Effector CD4-positive, alpha-beta T cell (primary cell): ENCODE data around the gene ELN.

ENCODE experiments used
- DNase-seq: peaks from one replicate; pipeline ENCODE4 v3.0.0-alpha.2; 2020

Gene ELN

GRCh38 chr7:74064696-74065095, 36.7 kb downstream of the ELN start:
- no peak for DNase-seq

- DNase-seq = no peak
Measured at GRCh38 chr7:74066626-74067025, 38.7 kb downstream of the ELN start.

- no peak for DNase-seq
Measured at GRCh38 chr7:74068378-74069085, 40.6 kb downstream of the ELN start.

- no peak for DNase-seq
Measured at GRCh38 chr7:74069086-74069541, 41.1 kb downstream of the ELN start.

- DNase-seq = no peak
Measured at GRCh38 chr7:74069790-74070618, 42.0 kb downstream of the ELN start.

DNA sequence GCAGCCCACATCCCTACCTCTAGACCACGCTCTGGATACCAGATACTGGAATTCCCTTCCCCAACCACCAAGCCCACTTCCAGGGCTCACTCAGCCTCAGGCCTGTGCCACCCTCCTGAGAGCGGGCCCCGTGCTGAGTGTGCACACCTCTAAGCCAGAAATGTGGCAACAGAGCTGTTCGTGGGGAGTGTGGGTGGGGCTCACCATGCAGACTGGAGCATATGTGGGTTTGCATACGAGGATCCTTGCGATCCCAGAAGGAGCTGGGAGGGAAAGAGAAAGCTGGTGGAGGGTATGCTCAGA, 42.6 kb downstream of the ELN start:
- DNase-seq = no peak

GRCh38 chr7:74071121-74071520, 43.1 kb downstream of the ELN start:
- no peak for DNase-seq

- DNase-seq = no peak
Measured at GRCh38 chr7:74074770-74075169, 46.8 kb downstream of the ELN start.

DNA sequence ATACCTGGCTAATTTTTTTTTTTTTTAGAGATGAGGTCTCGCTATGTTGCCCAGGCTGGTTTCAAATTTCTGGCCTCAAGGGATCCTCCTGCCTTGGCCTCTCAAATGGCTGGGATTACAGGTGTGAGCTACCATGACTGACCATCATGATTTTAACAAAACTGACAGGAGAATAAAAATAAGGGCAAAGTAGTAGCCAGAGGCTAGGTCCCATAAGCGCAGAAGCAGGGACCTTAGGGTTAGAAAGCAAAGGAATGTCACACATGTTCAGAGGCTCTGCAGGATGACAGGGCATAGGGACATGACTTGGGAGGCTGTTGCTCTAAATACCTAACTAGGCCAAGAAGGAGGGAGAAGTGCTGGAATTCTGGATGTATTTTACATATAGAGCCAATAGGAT, 50.5 kb downstream of the ELN start:
- no peak for DNase-seq

DNA sequence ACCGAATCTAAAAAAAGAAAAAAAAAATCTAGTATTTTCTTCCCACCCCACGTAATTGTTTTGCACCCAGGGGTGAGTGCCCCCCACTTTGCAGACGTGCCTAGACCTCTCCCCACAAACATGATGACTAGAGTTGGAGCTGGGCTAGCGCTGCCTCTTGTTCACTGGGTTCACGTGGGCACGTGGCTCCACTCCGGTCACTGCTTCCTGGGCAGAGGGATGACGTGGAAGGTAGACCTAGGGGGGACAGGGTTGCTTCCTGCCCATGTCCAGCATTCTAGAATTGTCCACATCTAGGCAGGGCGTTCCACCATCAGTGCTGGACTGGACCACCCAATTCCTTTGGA, 54.8 kb downstream of the ELN start:
- no peak for DNase-seq

DNA sequence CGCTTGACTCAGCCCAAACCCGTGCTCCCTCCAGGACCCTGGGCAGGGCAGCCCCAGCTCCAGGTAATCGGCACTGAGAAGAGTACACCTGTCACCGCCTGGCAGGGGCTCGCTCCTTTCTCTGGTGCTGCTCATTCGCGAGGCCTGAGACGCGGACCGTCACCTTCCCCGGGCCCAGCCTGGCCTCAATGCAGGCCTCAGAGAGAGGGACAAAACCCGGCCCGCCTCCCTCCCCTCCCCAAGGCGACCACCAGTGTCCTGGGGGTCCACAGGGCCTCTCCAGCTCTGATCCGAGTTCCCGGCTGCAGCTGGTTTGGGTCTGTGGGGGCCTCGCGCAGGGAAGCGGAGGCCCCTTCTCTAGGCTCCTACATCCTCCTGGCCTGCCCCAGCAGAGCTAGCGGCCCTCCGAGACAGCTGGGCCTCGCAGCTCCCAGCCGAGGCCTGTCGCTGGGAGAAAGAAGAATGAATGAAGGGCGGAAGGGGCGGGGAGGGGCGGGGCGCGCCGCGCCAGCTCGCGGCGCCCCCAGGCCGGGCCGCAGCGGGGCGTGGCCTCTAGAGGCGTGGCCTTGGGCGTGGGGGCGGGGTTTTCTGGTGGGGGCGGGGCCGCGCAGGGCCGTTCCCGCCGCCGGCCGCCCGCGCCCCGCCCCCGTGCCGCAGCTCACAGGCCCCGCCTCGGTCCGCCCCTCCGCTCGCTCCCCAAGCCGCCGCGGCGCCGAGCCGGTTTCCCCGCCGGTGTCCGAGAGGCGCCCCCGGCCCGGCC, 55.3 kb downstream of the ELN start, which contains the start of gene LIMK1:
LIMK1 (plus strand) TSS at position 688 of the 760 bp plus-strand sequence. CDS start 187 bp downstream, outside the sequence.
- DNase-seq = peak; percentile 75

DNA sequence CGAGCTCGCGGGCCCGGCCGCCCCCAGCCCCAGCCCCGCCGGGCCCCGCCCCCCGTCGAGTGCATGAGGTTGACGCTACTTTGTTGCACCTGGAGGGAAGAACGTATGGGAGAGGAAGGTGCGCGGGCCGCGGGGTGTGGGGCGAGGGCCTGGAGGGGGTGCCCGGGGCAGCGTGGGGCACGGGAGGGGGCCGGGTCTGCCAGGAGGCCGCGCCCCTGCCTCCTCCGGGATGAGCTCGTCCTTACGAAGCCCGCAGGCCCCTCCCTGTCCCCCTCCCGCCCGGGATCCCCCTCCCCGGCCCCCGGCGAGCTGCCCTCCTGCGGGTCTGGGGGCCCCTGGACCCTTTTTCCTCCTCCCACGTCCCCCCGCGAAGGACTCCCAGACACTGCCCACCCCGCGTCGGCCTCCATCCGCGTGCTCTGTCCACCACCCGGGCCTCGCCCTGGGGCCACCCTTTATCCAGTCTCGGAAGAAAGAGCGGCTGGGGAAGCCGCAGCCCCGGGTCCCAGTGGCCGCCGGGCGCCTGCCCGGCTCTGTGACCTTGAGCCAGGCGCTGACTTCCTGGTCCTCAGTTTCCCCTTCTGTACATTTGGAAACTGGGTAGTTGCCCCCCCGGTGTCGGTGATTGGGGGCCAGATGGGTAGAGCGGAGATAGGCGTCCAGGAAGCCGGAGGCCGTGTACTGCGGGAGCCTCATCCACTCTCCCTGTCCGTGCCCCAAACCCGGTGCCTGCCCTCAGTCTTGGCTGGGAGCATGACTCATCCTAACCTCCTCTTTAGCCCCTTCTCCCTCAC, 56.2 kb downstream of the ELN start:
- no peak for DNase-seq

- DNase-seq = no peak
Measured at GRCh38 chr7:74084722-74085578, 57.0 kb downstream of the ELN start.

DNA sequence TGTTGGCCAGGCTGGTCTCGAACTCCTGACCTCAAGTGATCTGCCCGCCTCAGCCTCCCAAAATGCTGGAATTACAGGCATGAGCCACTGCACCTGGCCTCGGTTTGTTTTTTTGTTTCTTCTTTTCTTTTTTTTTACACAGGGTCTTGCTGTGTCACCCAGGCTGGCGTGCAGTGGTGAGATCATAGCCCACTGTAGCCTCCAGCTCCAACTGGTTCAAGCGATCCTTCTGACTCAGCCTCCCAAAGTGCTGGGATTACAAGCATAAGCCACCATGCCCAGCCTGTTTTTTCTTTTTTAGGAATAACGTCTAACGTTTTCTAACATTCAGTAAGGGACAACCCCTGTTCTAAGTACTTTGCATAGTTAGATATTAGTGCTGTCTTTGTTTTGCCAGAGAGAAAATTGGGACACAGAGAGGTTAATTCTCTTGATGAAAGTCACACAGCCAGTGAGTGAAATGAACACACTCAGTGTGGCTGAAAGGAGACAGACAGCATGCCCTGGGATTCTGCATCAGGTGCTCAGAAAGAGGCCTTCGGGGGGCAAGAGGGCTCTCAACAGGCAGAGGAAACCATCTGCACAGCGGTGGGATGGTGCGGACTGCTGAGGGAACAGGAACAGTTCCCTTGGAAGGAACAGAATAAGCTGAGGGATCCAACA, 59.9 kb downstream of the ELN start:
- DNase-seq = no peak

GRCh38 chr7:74092321-74092963, 64.5 kb downstream of the ELN start:
- no peak for DNase-seq

GRCh38 chr7:74092964-74093471, 65.0 kb downstream of the ELN start:
- DNase-seq = no peak

- DNase-seq = no peak
Measured at GRCh38 chr7:74093671-74094223, 65.8 kb downstream of the ELN start.

DNA sequence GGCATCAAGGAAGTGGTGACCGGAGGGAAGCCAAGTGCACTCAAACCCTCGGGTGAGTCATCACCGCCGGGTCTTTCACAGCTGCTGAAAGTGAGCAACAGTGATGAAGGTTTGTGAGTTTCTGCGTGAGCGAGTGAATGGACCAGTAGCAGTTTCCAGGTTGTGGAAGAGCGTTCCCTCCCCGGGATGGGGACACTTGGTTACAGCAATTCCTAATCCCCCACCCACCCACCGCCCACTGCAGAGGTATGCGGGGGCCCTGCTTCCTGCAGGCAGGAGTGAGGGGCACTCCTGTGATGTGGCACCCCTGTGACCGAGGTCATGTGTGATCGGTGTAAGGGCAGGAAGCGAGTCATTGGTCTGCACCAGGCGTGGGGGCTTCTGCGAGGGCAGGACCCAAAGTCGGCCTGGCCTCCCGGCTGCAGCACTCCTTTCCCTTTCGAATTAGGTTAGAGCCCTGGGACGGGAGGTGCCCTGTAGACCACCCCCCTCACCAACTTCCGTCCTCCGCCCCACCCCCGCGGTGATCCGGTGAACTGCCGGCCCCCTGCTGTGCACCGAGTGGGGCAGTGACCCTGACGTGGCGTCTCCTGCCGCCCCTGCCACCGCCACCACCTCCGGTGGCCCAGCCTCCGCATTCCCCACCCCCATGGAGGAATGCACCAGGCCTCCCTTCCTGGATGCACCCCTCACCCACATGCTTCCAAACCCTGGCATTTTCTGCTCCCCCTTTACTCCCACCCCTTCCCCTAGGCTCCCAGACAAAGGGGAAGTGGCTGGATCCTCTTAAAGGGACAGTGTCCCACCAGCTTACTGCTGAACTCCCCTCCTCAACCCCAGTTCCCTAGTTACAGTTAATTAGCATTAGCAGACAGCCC, 66.5 kb downstream of the ELN start:
- DNase-seq = peak; percentile 57

- no peak for DNase-seq
Measured at GRCh38 chr7:74095135-74095534, 67.2 kb downstream of the ELN start.
